Measurements from ENCODE around the gene PXDN. TPM values are rescaled to one million over a fixed set of nuclear protein-coding genes. Genes with fewer than 3 reads are reported as not detected.

The PXDN gene
- total and polyA plus RNA-seq, 2 of the 13 experiments (the other 11 are each of a cell fraction or from before 2014, with no cell fraction given) = not detected

DNA sequence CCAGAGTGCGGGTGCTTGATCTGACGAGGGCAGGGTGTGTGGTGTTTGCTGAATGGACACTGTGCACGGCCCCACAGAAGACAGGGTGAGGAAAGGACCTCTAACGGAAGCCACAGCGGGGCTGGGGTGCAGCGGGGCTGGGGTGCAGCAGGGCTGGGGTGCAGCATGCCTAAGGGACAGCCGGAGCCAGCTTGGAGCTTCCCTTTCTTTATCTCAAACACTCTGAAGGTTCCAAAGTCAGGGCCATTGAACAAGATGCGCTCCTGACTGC is 35.0 kb downstream of the PXDN start:
- H3K4me1 ChIP-seq (ENCODE audit: insufficient read depth, low read length) = no peaks in the 10 kb centered on the region
- H3K79me2 ChIP-seq (ENCODE audit: insufficient read depth, low read length) = no peaks in the 10 kb centered on the region
- no peak overlapping the region for H3K27ac ChIP-seq (ENCODE audit: extremely low read length, insufficient read depth, low read length)
- no peak overlapping the region for H3K9ac ChIP-seq (ENCODE audit: insufficient read depth, low read depth, low read length)
- H3K27me3 ChIP-seq (ENCODE audit: control insufficient read depth in 1 of 2, insufficient read depth in 2 of 2, low read length in 2 of 2) = peaks cover 5 to 51% of the 10 kb centered on the region in 2 experiments
- in situ Hi-C loops (cut with HindIII; ENCODE audit: extremely low pct_ligation_motif_present, low pct_unique_long_range_greater_than_20kb) (no loop called here), intact Hi-C loops (cut with micrococcal nuclease; ENCODE audit: unreplicated experiment) (no loop called here)
- no peaks in the 10 kb centered on the region for H3K36me3 ChIP-seq (replicated peaks in 1 of 2; ENCODE audit: control insufficient read depth in 1 of 2, insufficient read depth in 2 of 2, low read length in 2 of 2)
- H3K4me3 ChIP-seq (replicated peaks in 1 of 3; ENCODE audit: insufficient read depth in 1 of 3, low read depth in 2 of 3, low read length in 3 of 3) = no peak overlapping the region
- WGBS (ENCODE audit: low lambda C conversion rate) = 0% methylated on average over 5 of the region's 8 CpGs
- no peaks in the 10 kb centered on the region for H3K9me3 ChIP-seq (ENCODE audit: low read length)
- FAIRE-seq (no peak), ATAC-seq (no peak), DNase-seq (ENCODE audit: low spot score) (no peak)
- H3K4me2 ChIP-seq (ENCODE audit: low read depth, low read length) = no peak overlapping the region
- CTCF ChIA-PET (ENCODE audit: low intra/inter-chr PET ratio, low total read pairs) = no interaction called here
- BruUV-seq (replicated peaks) = no TSS peak
- no peak overlapping the region for H2AFZ ChIP-seq (ENCODE audit: low read length)
- H4K20me1 ChIP-seq (ENCODE audit: insufficient read depth, low read length) = no peaks in the 10 kb centered on the region
- POLR2A ChIA-PET = no interaction called here
- TF ChIP-seq PHF5A (CRISPR knock-in tag; IDR thresholded peaks at IDR 0.05; ENCODE audit: low read depth, unreplicated experiment) (no peak), ZNF674 (CRISPR knock-in tag; IDR thresholded peaks at IDR 0.05; ENCODE audit: low read depth) (no peak), ETV5 (CRISPR knock-in tag; IDR thresholded peaks at IDR 0.05; ENCODE audit: borderline replicate concordance) (no peak), ZNF7 (CRISPR knock-in tag; IDR thresholded peaks at IDR 0.05) (no peak), ZNF772 (CRISPR knock-in tag; IDR thresholded peaks at IDR 0.05) (no peak), EEA1 (CRISPR knock-in tag; IDR thresholded peaks at IDR 0.05; ENCODE audit: borderline replicate concordance) (no peak), ZNF30 (CRISPR knock-in tag; IDR thresholded peaks at IDR 0.05) (no peak), YEATS4 (CRISPR knock-in tag; IDR thresholded peaks at IDR 0.05; ENCODE audit: borderline replicate concordance) (no peak), ZNF660 (CRISPR knock-in tag; IDR thresholded peaks at IDR 0.05; ENCODE audit: borderline replicate concordance, low read depth) (no peak), ZNF841 (CRISPR knock-in tag; IDR thresholded peaks at IDR 0.05; ENCODE audit: borderline replicate concordance) (no peak)
- TF ChIP-seq, protein P1, sequence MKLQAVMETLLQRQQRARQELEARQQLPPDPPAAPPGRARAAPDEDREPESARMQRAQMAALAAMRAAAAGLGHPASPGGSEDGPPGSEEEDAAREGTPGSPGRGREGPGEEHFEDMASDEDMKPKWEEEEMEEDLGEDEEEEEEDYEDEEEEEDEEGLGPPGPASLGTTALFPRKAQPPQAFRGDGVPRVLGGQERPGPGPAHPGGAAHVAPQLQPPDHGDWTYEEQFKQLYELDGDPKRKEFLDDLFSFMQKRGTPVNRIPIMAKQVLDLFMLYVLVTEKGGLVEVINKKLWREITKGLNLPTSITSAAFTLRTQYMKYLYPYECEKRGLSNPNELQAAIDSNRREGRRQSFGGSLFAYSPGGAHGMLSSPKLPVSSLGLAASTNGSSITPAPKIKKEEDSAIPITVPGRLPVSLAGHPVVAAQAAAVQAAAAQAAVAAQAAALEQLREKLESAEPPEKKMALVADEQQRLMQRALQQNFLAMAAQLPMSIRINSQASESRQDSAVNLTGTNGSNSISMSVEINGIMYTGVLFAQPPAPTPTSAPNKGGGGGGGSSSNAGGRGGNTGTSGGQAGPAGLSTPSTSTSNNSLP (IDR thresholded peaks at IDR 0.05; ENCODE audit: low read depth, low read length) = no peak
- TF ChIP-seq, protein P2, sequence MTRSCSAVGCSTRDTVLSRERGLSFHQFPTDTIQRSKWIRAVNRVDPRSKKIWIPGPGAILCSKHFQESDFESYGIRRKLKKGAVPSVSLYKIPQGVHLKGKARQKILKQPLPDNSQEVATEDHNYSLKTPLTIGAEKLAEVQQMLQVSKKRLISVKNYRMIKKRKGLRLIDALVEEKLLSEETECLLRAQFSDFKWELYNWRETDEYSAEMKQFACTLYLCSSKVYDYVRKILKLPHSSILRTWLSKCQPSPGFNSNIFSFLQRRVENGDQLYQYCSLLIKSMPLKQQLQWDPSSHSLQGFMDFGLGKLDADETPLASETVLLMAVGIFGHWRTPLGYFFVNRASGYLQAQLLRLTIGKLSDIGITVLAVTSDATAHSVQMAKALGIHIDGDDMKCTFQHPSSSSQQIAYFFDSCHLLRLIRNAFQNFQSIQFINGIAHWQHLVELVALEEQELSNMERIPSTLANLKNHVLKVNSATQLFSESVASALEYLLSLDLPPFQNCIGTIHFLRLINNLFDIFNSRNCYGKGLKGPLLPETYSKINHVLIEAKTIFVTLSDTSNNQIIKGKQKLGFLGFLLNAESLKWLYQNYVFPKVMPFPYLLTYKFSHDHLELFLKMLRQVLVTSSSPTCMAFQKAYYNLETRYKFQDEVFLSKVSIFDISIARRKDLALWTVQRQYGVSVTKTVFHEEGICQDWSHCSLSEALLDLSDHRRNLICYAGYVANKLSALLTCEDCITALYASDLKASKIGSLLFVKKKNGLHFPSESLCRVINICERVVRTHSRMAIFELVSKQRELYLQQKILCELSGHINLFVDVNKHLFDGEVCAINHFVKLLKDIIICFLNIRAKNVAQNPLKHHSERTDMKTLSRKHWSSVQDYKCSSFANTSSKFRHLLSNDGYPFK (CRISPR knock-in tag; IDR thresholded peaks at IDR 0.05; ENCODE audit: borderline replicate concordance) = no peak
- TF ChIP-seq, protein P3, sequence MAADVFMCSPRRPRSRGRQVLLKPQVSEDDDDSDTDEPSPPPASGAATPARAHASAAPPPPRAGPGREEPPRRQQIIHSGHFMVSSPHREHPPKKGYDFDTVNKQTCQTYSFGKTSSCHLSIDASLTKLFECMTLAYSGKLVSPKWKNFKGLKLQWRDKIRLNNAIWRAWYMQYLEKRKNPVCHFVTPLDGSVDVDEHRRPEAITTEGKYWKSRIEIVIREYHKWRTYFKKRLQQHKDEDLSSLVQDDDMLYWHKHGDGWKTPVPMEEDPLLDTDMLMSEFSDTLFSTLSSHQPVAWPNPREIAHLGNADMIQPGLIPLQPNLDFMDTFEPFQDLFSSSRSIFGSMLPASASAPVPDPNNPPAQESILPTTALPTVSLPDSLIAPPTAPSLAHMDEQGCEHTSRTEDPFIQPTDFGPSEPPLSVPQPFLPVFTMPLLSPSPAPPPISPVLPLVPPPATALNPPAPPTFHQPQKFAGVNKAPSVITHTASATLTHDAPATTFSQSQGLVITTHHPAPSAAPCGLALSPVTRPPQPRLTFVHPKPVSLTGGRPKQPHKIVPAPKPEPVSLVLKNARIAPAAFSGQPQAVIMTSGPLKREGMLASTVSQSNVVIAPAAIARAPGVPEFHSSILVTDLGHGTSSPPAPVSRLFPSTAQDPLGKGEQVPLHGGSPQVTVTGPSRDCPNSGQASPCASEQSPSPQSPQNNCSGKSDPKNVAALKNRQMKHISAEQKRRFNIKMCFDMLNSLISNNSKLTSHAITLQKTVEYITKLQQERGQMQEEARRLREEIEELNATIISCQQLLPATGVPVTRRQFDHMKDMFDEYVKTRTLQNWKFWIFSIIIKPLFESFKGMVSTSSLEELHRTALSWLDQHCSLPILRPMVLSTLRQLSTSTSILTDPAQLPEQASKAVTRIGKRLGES (CRISPR knock-in tag; IDR thresholded peaks at IDR 0.05; ENCODE audit: borderline replicate concordance) = no peak
